K562 (cell line): ENCODE data around the gene PHTF2. TPM values are rescaled to one million over a fixed set of nuclear protein-coding genes. Genes with fewer than 3 reads are reported as not detected.
"Not testable (repeated sequence)": the region's sequence is repeated elsewhere in the genome, so short reads cannot be mapped to it uniquely, and the experiment has no call there.

ENCODE experiments used
- ATF1 ChIP-seq, 2 experiments: fragments of 450-650 bp in 1 of 2; IDR thresholded peaks; 2 replicates each; pipeline ENCODE4 v1.6.1; 2016; ENCODE audit warnings: missing compliant biosample characterization in 1 of 2, missing genetic modification characterization in 1 of 2
- CBFA2T2 ChIP-seq: fragments of 450-650 bp; conservative IDR thresholded peaks from 2 replicates; pipeline ENCODE4 v1.6.1; 2017; ENCODE audit warnings: mild to moderate bottlenecking
- CBFA2T3 ChIP-seq: fragments of 450-650 bp; IDR thresholded peaks from 2 replicates; pipeline ENCODE4 v1.6.1; 2017
- CREM ChIP-seq: IDR thresholded peaks from 2 replicates; pipeline ENCODE4 v1.6.1; 2014; ENCODE audit warnings: antibody characterized with exemption, low read depth
- CTBP1 ChIP-seq: fragments of 450-650 bp; IDR thresholded peaks from 2 replicates; pipeline ENCODE4 v1.6.1; 2016; ENCODE audit warnings: borderline replicate concordance
- EHMT2 ChIP-seq: fragments of 450-650 bp; IDR thresholded peaks from 2 replicates; pipeline ENCODE4 v1.6.1; 2018; ENCODE audit warnings: antibody characterized with exemption
- EP300 ChIP-seq: IDR thresholded peaks from 2 replicates; pipeline ENCODE4 v1.6.1; 2012; ENCODE audit warnings: low read length, improper control_type of control experiment
- ETV5 ChIP-seq: sonication (generic); formaldehyde crosslinking; IDR thresholded peaks from 2 replicates; pipeline ENCODE4 v1.4.0; 2020; ENCODE audit warnings: low read depth, mild to moderate bottlenecking, missing genetic modification reagents
- ETV6 ChIP-seq, 3 experiments: fragments of 150-350 bp in 1 of 3; sonication (generic) in 1 of 3; formaldehyde crosslinking in 1 of 3; IDR thresholded peaks; 2 replicates each; pipeline versions ENCODE4 v1.6.1 to v1.8.0; 2014 to 2022; ENCODE audit warnings: borderline replicate concordance in 2 of 3, low read depth in 2 of 3, antibody characterized with exemption in 1 of 3, low read length in 1 of 3, mild to moderate bottlenecking in 1 of 3, missing genetic modification reagents in 1 of 3
- HDAC2 ChIP-seq: fragments of 450-650 bp; IDR thresholded peaks from 2 replicates; pipeline ENCODE4 v1.6.1; 2016; ENCODE audit warnings: mild to moderate bottlenecking
- JUND ChIP-seq, 2 experiments: IDR thresholded peaks; 2 replicates in 1 of 2; 3 replicates in 1 of 2; pipeline ENCODE4 v1.6.1; 2011; ENCODE audit warnings: borderline replicate concordance in 2 of 2, low read depth in 2 of 2, low read length in 2 of 2, improper control_type of control experiment in 1 of 2, missing biosample characterization in 1 of 2, missing genetic modification characterization in 1 of 2, missing genetic modification reagents in 1 of 2
- MITF ChIP-seq: IDR thresholded peaks from 2 replicates; pipeline ENCODE4 v1.6.1; 2014; ENCODE audit warnings: antibody characterized with exemption
- MYNN ChIP-seq, 2 experiments: sonication (generic); formaldehyde crosslinking in 1 of 2; IDR thresholded peaks; 2 replicates each; pipeline versions ENCODE4 v1.5.0 to v1.6.1; 2016 to 2020; ENCODE audit warnings: antibody characterized with exemption in 1 of 2, missing genetic modification reagents in 1 of 2
- NEUROD1 ChIP-seq: fragments of 150-350 bp; IDR thresholded peaks from 2 replicates; pipeline ENCODE4 v1.6.1; 2014; ENCODE audit warnings: borderline replicate concordance, low read length, low read depth; ENCODE audit not compliant: partially characterized antibody
- PKNOX1 ChIP-seq: fragments of 450-650 bp; IDR thresholded peaks from 2 replicates; pipeline ENCODE4 v1.6.1; 2016
- SMARCA4 ChIP-seq: fragments of 450-650 bp; IDR thresholded peaks from 2 replicates; pipeline ENCODE4 v1.6.1; 2016
- SOX6 ChIP-seq: fragments of 450-650 bp; IDR thresholded peaks from 2 replicates; pipeline ENCODE4 v1.6.1; 2014; ENCODE audit warnings: mild to moderate bottlenecking
- TARDBP ChIP-seq: fragments of 450-650 bp; IDR thresholded peaks from 2 replicates; pipeline ENCODE4 v1.6.1; 2016
- TFAP4 ChIP-seq: sonication (generic); formaldehyde crosslinking; IDR thresholded peaks from 2 replicates; pipeline ENCODE4 v1.8.0; 2022; ENCODE audit warnings: missing genetic modification reagents, mild to moderate bottlenecking, moderate library complexity, borderline replicate concordance
- TRIM24 ChIP-seq, 2 experiments: fragments of 450-650 bp; IDR thresholded peaks; 2 replicates each; pipeline ENCODE4 v1.6.1; 2016
- ZEB2 ChIP-seq: fragments of 450-650 bp; IDR thresholded peaks from 2 replicates; pipeline ENCODE4 v1.6.1; 2016
- ZNF24 ChIP-seq: fragments of 450-650 bp; IDR thresholded peaks from 2 replicates; pipeline ENCODE4 v1.6.1; 2016
- ZNF639 ChIP-seq, 2 experiments: fragments of 200-800 bp in 1 of 2; sonication (Bioruptor generic) in 1 of 2; sonication (generic) in 1 of 2; formaldehyde crosslinking in 1 of 2; IDR thresholded peaks in 1 of 2; conservative IDR thresholded peaks in 1 of 2; 2 replicates each; pipeline versions ENCODE4 v1.5.0 to v1.6.1; 2016 to 2020; ENCODE audit warnings: missing compliant biosample characterization in 1 of 2, missing genetic modification characterization in 1 of 2, missing genetic modification reagents in 1 of 2
- polyA plus RNA-seq, 8 experiments: library from polyadenylated mRNA; depleted of rRNA in 4 of 8; stranded (reverse) in 5 of 8; unstranded in 3 of 8; fragments of >200 nt; fragmentation: Nextera tagmentation in 2 of 8; fragmentation: Illumina TruSeq in 1 of 8; extraction: Ambion mirVana in 2 of 8; extraction: Trizol in 1 of 8; gene quantifications; 2 replicates each; pipeline versions ENCODE4 v1.2.1 to v1.2.3, GENCODE V29; 2011 to 2014; ENCODE audit warnings: inconsistent platforms in 1 of 8, missing spikeins in 1 of 8
- total RNA-seq, 7 experiments: library from RNA; depleted of rRNA in 6 of 7; stranded (reverse); fragments of >200 nt in 6 of 7; fragmentation: Illumina TruSeq in 2 of 7; extraction: Trizol in 2 of 7; gene quantifications; 2 replicates each; pipeline versions ENCODE4 v1.2.1 to v1.2.3, GENCODE V29; 2011 to 2021; ENCODE audit warnings: low replicate concordance in 1 of 7

Gene PHTF2
- total and polyA plus RNA-seq, 9 of the 15 experiments (the other 6 are each of a cell fraction or from before 2014, with no cell fraction given), result 17.9 to 43.6 (median 25.4) TPM

GRCh38 chr7:77873416-77874327 lies 75.1 kb downstream of the PHTF2 start (continued):
- TF ChIP-seq ZNF639 (CRISPR knock-in tag; conservative IDR thresholded peaks at IDR 0.05 in 1 of 2, IDR thresholded peaks at IDR 0.05 in 1 of 2) (peak in 1 of 2 experiments; percentile 44; a peak in 1 of 4 replicates), CTBP1 (peak; percentile 99), EHMT2 (peak; percentile 63; the same call in 1 of the 2 replicates), ZNF24 (peak; percentile 90), CBFA2T3 (peak; percentile 99), ETV6 (IDR thresholded peaks at IDR 0.05; ENCODE audit: borderline replicate concordance in 1 of 2, low read depth in 2 of 2, low read length in 1 of 2) (peak in 1 of 2 experiments; percentile 67; a peak in 1 of 4 replicates), JUND (IDR thresholded peaks at IDR 0.05; ENCODE audit: borderline replicate concordance, low read depth, low read length) (peak; percentile 59; the same call in 1 of the 2 replicates), JUND (tag; IDR thresholded peaks at IDR 0.05; ENCODE audit: borderline replicate concordance, low read depth, low read length) (peak; percentile 15; the same call in 1 of the 3 replicates), ETV5 (CRISPR knock-in tag) (peak; percentile 50; the same call in 1 of the 2 replicates), TFAP4 (peak; percentile 71; the same call in 1 of the 2 replicates), MITF (peak; percentile 69; the same call in 1 of the 2 replicates), SMARCA4 (peak; percentile 91), TARDBP (peak; percentile 91), CBFA2T2 (peak; percentile 98), ZEB2 (peak; percentile 97), TRIM24 (IDR thresholded peaks at IDR 0.05) (peak; percentile 95 to 97), NEUROD1 (peak; percentile 45), SOX6 (peak; percentile 96), PKNOX1 (0 out of 2 replicates have a peak, but pooled peaks have one; percentile 23), EP300 (peak; percentile 90), ATF1 (tag; IDR thresholded peaks at IDR 0.05) (0 out of 2 replicates have a peak, but pooled peaks have one; percentile 19), CREM (peak; percentile 69; the same call in 1 of the 2 replicates), MYNN (IDR thresholded peaks at IDR 0.05) (peak; percentile 56; the same call in 1 of the 2 replicates), HDAC2 (peak; percentile 97)
- not testable (repeated sequence) for TF ChIP-seq ETV6 (CRISPR knock-in tag; IDR thresholded peaks at IDR 0.05; ENCODE audit: borderline replicate concordance); ATF1 (CRISPR knock-in tag; IDR thresholded peaks at IDR 0.05); MYNN (CRISPR knock-in tag; IDR thresholded peaks at IDR 0.05)
